ENCODE data around the gene OR4E1.
"Not testable (repeated sequence)": the region's sequence is repeated elsewhere in the genome, so short reads cannot be mapped to it uniquely, and the experiment has no call there.

OR4E1 gene

GRCh38 chr14:21673718-21674117 lies at the start of gene OR4E1:
TSS of gene OR4E1 (minus strand) at chr14:21673818. CDS start at chr14:21670935, 2,883 bp downstream.
- DNase-seq = no peak

- DNase-seq = no peak
Measured at GRCh38 chr14:21721504-21721903, 47.9 kb upstream of the OR4E1 start.

GRCh38 chr14:21719841-21720240 lies 46.2 kb upstream of the OR4E1 start:
- DNase-seq = no peak

- DNase-seq = no peak
Measured at GRCh38 chr14:21714318-21714929, 40.8 kb upstream of the OR4E1 start.

GRCh38 chr14:21712036-21712435 lies 38.4 kb upstream of the OR4E1 start:
- DNase-seq = no peak

GRCh38 chr14:21711360-21711961 lies 37.8 kb upstream of the OR4E1 start:
- DNase-seq = peak; percentile 29

GRCh38 chr14:21704338-21704737 lies 30.7 kb upstream of the OR4E1 start:
- DNase-seq = no peak

- peak; percentile 24 for DNase-seq
Measured at GRCh38 chr14:21703357-21704326, 30.0 kb upstream of the OR4E1 start.

- peak; percentile 43 for DNase-seq
Measured at GRCh38 chr14:21702316-21702715, 28.7 kb upstream of the OR4E1 start.

GRCh38 chr14:21699551-21699950 lies 25.9 kb upstream of the OR4E1 start:
- no peak for DNase-seq

GRCh38 chr14:21698538-21698937 lies 24.9 kb upstream of the OR4E1 start:
- DNase-seq = not testable (repeated sequence)

- DNase-seq = not testable (repeated sequence)
Measured at GRCh38 chr14:21697662-21698061, 24.0 kb upstream of the OR4E1 start.

GRCh38 chr14:21694425-21694824 lies 20.8 kb upstream of the OR4E1 start:
- no peak for DNase-seq

- DNase-seq = no peak
Measured at GRCh38 chr14:21686468-21686867, 12.8 kb upstream of the OR4E1 start.

- DNase-seq = no peak
Measured at GRCh38 chr14:21680072-21680471, 6.5 kb upstream of the OR4E1 start.

- DNase-seq = no peak
Measured at GRCh38 chr14:21675566-21675965, 1.9 kb upstream of the OR4E1 start.

GRCh38 chr14:21672116-21672515 lies 1.5 kb downstream of the OR4E1 start:
- no peak for DNase-seq

GRCh38 chr14:21671371-21671770 lies 2.2 kb downstream of the OR4E1 start:
- DNase-seq = no peak

GRCh38 chr14:21669284-21669683 lies 4.3 kb downstream of the OR4E1 start:
- no peak for DNase-seq

- no peak for DNase-seq
Measured at GRCh38 chr14:21668377-21668776, 5.2 kb downstream of the OR4E1 start.

- no peak for DNase-seq
Measured at GRCh38 chr14:21656980-21657379, 16.6 kb downstream of the OR4E1 start.

GRCh38 chr14:21654215-21654614 lies 19.4 kb downstream of the OR4E1 start:
- DNase-seq = no peak

GRCh38 chr14:21653331-21653885 lies 20.2 kb downstream of the OR4E1 start, which contains the start of gene OR4E2:
TSS of gene OR4E2 (plus strand) at chr14:21653835. CDS start at chr14:21665083, 11,248 bp downstream.
- no peak for DNase-seq
